Fibroblast of the aortic adventitia (primary cell): ENCODE data around the gene TANC1. TPM values are rescaled to one million over a fixed set of nuclear protein-coding genes. Genes with fewer than 3 reads are reported as not detected.

ENCODE experiments used
- DNase-seq: peaks from one replicate; pipeline ENCODE4 v3.0.0-alpha.2; 2010; ENCODE audit warnings: low read depth
- H3K4me3 ChIP-seq: 2 replicates; pipeline ENCODE4 v1.5.1; 2011; ENCODE audit warnings: low read depth, mild to moderate bottlenecking, control low read depth, low read length, moderate library complexity
- total RNA-seq: library from RNA; depleted of rRNA; stranded (reverse); fragments of >200 nt; gene quantifications from 2 replicates; pipeline ENCODE4 v1.2.3, GENCODE V29; 2012; ENCODE audit warnings: low replicate concordance
- TF ChIP-seq, protein P1 (sequence below): IDR thresholded peaks from 2 replicates; pipeline ENCODE4 v1.5.1; 2011; ENCODE audit warnings: mild to moderate bottlenecking, low read length, control low read depth, inconsistent platforms; ENCODE audit not compliant: insufficient read depth

The TANC1 gene
- total RNA-seq, 1 donor = 11.9 TPM

DNA sequence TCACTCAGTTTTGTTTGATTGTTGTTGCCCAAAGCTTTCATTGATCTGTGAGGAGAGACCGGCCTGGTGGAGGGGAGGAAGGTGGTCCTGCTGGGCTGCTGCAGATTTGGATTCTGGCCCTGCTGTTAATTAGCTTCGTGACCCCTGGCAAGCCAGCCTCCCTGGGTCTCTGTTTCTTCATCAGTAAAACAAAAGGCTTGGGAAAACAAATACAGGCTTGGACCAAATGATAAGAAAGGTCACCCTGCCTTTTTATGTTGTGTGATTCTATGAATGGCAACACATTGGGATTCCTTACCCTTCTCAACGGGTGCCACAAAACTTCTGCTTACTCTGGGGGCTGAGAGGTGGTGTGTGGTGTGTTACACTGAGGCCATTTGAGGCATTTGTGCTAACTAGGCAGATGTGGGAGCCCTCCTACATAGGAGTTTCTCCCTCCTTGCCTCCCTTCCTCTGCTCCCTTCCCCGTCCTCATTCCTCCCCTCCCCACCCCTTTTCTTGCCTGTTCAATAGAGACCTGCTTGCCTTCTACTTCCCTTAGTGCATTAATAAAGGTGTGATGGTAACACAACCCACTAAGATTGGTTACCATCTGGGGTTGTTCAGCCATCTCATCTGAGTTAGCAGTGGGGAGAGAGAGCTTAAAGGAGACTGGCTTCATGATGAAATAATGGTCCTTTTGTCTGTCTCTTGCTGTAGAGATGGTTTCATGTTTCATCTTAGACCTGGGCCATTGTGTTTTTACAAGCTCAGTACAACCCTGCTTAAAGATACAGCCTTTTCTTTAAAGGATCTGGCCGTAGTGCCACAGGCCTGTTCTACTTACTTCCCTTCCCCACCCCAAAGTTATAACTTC, 96.2 kb downstream of the TANC1 start:
- H3K4me3 ChIP-seq = no peak overlapping the region
- DNase-seq = peak; percentile 59
- TF ChIP-seq, protein P1, sequence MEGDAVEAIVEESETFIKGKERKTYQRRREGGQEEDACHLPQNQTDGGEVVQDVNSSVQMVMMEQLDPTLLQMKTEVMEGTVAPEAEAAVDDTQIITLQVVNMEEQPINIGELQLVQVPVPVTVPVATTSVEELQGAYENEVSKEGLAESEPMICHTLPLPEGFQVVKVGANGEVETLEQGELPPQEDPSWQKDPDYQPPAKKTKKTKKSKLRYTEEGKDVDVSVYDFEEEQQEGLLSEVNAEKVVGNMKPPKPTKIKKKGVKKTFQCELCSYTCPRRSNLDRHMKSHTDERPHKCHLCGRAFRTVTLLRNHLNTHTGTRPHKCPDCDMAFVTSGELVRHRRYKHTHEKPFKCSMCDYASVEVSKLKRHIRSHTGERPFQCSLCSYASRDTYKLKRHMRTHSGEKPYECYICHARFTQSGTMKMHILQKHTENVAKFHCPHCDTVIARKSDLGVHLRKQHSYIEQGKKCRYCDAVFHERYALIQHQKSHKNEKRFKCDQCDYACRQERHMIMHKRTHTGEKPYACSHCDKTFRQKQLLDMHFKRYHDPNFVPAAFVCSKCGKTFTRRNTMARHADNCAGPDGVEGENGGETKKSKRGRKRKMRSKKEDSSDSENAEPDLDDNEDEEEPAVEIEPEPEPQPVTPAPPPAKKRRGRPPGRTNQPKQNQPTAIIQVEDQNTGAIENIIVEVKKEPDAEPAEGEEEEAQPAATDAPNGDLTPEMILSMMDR = no peak

DNA sequence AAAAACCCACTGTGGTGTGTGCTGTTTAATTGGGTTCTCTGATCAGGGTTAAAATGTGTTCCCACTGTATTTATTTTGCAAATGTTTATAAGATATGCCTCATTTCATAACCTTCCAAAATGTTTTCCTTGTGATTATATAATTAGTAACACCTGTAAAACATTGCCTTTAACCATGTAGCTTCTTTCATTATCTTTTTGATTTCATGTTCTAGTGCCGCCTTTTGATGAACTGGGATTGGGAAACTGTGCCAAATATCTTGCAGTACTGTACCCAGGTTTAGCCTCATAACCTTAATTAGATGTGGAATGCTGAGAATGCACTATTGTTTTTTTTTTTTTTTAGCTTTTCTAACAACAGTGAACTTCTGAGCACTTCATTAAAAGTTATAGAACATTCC, 96.9 kb downstream of the TANC1 start:
- TF ChIP-seq, protein P1 = no peak
- no peak overlapping the region for H3K4me3 ChIP-seq
- peak; percentile 42 for DNase-seq

DNA sequence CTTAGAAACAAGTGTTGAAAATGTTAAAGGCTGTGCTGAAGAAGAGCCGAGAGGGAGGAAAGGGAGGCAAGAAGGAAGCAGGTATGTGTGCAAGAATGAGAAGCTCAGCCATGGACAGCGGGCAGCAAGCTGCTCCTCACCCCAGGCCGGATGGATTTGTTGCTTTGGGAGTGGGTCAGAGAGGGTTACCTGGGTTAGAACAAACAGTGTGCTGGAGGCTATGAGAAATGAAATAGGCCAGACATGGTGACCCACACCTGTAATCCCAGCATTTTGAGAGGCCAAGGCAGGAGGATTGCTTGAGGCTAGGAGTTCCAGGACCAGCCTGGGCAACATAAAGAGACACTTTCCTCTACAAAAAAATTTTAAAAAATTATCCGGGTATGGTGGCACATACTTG, 97.5 kb downstream of the TANC1 start:
- TF ChIP-seq, protein P1 = no peak
- no peak for DNase-seq
- no peak overlapping the region for H3K4me3 ChIP-seq

DNA sequence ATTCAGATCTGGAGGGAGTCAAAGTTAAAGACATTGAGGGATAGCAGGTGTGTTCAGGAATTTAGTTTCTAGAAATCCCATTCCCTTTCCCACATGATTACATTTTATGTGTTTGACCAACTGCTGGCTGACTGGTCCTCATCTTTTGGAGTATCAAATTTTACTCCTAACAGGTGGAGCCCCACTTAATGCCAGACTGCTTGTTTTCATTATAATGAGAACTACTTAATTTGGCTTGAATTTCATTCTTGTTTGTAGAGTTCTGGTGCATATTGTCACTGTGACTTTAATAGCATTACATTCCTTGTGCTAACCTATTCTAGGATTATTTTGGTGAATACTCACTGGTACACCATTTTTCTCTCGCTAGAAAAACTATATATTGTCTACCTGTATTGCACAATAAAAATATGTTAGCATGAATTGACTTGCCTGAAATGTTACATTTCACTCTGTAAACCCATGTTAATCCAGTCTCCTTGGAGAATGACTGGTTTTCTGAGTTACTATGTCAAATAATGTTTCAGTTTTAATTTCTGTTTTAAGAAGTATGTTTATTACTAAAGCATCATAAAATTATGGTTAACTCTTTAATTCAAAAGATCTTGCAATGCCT, 98.2 kb downstream of the TANC1 start:
- no peak for DNase-seq
- TF ChIP-seq, protein P1 = no peak
- no peak overlapping the region for H3K4me3 ChIP-seq

DNA sequence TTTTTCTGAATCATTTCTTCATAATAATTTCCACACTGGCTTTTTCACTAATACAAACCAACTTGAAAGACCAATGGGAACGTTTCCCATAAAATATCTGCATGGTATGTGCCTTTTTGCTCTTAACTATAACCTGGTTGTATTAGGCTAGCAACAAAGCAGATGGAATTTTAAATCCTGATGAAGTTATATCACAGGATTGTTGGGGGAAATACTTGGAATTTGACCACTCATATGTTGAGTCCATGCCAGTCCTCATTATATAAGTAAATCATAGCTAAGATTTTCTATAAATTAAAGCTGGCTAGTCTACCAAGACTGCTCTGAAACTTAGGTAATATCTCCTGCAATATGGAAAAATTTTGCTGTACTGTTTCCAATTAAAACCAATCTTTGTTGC, 99.5 kb downstream of the TANC1 start:
- DNase-seq = no peak
- H3K4me3 ChIP-seq = no peak overlapping the region
- TF ChIP-seq, protein P1 = no peak

DNA sequence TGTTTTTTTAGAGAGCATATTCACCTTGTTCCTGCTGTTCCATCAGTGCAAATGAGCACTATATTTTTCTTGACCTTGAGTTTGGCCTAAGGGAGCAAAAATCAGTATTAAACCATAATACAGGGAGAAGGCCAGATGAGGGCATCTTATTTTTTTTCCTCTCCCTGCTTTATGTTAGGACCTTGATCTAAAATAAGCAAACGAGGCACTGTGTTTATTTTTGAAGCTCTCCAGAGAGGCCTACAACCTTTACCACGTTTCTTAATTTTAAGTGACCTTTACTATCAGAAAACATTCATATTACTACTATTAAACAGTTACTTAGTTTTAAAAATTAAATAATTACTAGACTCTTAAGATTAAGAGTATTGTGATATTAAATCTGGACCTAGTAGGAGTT, 100.8 kb downstream of the TANC1 start:
- no peak overlapping the region for H3K4me3 ChIP-seq
- TF ChIP-seq, protein P1 = no peak
- DNase-seq = no peak

DNA sequence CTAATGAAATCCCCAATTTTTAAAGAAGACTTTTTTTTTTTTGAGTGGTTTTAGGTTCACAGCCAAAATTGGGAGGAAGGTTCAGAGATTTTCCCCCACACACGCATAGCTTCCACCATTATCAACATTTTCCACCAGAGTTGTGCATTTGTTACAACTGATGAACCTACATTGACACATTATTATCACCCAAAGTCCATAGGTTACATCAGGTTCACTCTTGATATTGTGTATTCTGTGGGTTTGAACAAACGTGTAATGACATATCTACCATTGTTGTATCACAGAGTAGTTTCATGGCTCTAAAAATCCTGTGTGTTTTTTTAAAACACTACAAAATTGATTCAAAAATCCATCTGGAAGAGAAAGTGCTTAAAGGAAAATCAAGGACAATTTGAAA, 101.8 kb downstream of the TANC1 start:
- DNase-seq = no peak
- TF ChIP-seq, protein P1 = no peak
- H3K4me3 ChIP-seq = no peak overlapping the region
